SU-DHL-6 (cell line): Measurements from ENCODE around the gene SLX9.

Experiments
- H2AFZ ChIP-seq: fragments of 200-600 bp; sonication (generic); 2 replicates; pipeline ENCODE4 v1.6.1; 2014; ENCODE audit warnings: low read depth, mild to moderate bottlenecking, moderate library complexity, mixed read lengths, antibody characterized with exemption, low read length; ENCODE audit not compliant: severe bottlenecking
- H3F3A ChIP-seq: fragments of 200-600 bp; shearing (Covaris generic); 2 replicates; pipeline ENCODE4 v1.6.0; 2016; ENCODE audit warnings: antibody characterized with exemption, mild to moderate bottlenecking; ENCODE audit not compliant: insufficient read depth
- H3K27ac ChIP-seq: fragments of 200-600 bp; sonication (generic); 2 replicates; pipeline ENCODE4 v1.5.1; 2016; ENCODE audit warnings: low read depth, mild to moderate bottlenecking, low read length, moderate library complexity, mixed read lengths
- H3K27me3 ChIP-seq: fragments of 200-600 bp; sonication (generic), shearing (Covaris generic); 2 replicates; pipeline ENCODE4 v1.6.0; 2014; ENCODE audit warnings: mild to moderate bottlenecking, low read length
- H3K36me3 ChIP-seq: fragments of 200-600 bp; sonication (generic); 2 replicates; pipeline ENCODE4 v1.6.1; 2014; ENCODE audit warnings: mild to moderate bottlenecking, low read length, mixed read lengths
- H3K4me2 ChIP-seq: fragments of 300-600, 200-600 bp; shearing (Covaris generic), sonication (generic); 2 replicates; pipeline ENCODE4 v1.6.0; 2014; ENCODE audit warnings: low read length, low read depth, mild to moderate bottlenecking; ENCODE audit not compliant: poor library complexity, severe bottlenecking
- H3K4me3 ChIP-seq: fragments of 200-600 bp; sonication (generic); 2 replicates; pipeline ENCODE4 v1.5.1; 2014; ENCODE audit warnings: antibody characterized with exemption, low read length, mild to moderate bottlenecking, mixed read lengths; ENCODE audit not compliant: insufficient read depth, poor library complexity, severe bottlenecking
- H3K79me2 ChIP-seq: fragments of 200-600 bp; sonication (generic); 2 replicates; pipeline ENCODE4 v1.6.1; 2014; ENCODE audit warnings: mild to moderate bottlenecking, low read length, moderate library complexity; ENCODE audit not compliant: insufficient read depth
- H3K9ac ChIP-seq: fragments of 200-600 bp; sonication (generic); 2 replicates; pipeline ENCODE4 v1.7.0; 2014; ENCODE audit warnings: mild to moderate bottlenecking, low read length
- H3K9me2 ChIP-seq: fragments of 200-600 bp; sonication (generic); replicated peaks from 2 replicates; pipeline ENCODE4 v1.6.1; 2014; ENCODE audit warnings: low read length; ENCODE audit not compliant: insufficient read depth
- H3K9me3 ChIP-seq: fragments of 200-600 bp; sonication (generic); 2 replicates; pipeline ENCODE4 v1.6.1; 2014; ENCODE audit warnings: low read length, mixed read lengths; ENCODE audit not compliant: insufficient read depth
- H4K20me1 ChIP-seq: fragments of 200-600 bp; sonication (generic); 2 replicates; pipeline ENCODE4 v1.6.1; 2014; ENCODE audit warnings: low read depth, mild to moderate bottlenecking, antibody characterized with exemption, low read length, moderate library complexity, mixed read lengths
- CTCF ChIP-seq: fragments of 200-600 bp; sonication (generic); IDR thresholded peaks from one replicate; pipeline ENCODE4 v1.5.1; 2017; ENCODE audit warnings: antibody characterized with exemption, mild to moderate bottlenecking, low read length, moderate library complexity; ENCODE audit not compliant: insufficient read depth, poor library complexity, severe bottlenecking
- EZH2phosphoT487 ChIP-seq: fragments of 200-600 bp; sonication (generic), shearing (Covaris generic); conservative IDR thresholded peaks from 2 replicates; pipeline ENCODE4 v1.6.1; 2018; ENCODE audit warnings: mild to moderate bottlenecking, antibody characterized with exemption, low read length, moderate library complexity, mixed read lengths

SLX9 gene

GRCh38 chr21:44982558-44983250 lies 42.9 kb downstream of the SLX9 start:
- no peaks in the 10 kb centered on the region for H3F3A ChIP-seq
- no peak overlapping the region for H3K27ac ChIP-seq
- no peak overlapping the region for H3K9ac ChIP-seq
- no peaks in the 10 kb centered on the region for H3K79me2 ChIP-seq
- no peaks in the 10 kb centered on the region for H4K20me1 ChIP-seq
- no peaks in the 10 kb centered on the region for H3K9me2 ChIP-seq
- no peak overlapping the region for H3K4me3 ChIP-seq
- no peaks in the 10 kb centered on the region for H3K36me3 ChIP-seq
- TF ChIP-seq CTCF (no peak), EZH2phosphoT487 (no peak)
- no peaks in the 10 kb centered on the region for H3K9me3 ChIP-seq
- H3K27me3 ChIP-seq, result no peaks in the 10 kb centered on the region
- no peak overlapping the region for H2AFZ ChIP-seq
- no peak overlapping the region for H3K4me2 ChIP-seq

- H4K20me1 ChIP-seq, result no peaks in the 10 kb centered on the region
- TF ChIP-seq EZH2phosphoT487 (no peak), CTCF (no peak)
- H3K9me3 ChIP-seq, result no peaks in the 10 kb centered on the region
- no peak overlapping the region for H3K4me3 ChIP-seq
- no peaks in the 10 kb centered on the region for H3K79me2 ChIP-seq
- H3K9me2 ChIP-seq, result no peaks in the 10 kb centered on the region
- H3K27ac ChIP-seq, result no peak overlapping the region
- no peak overlapping the region for H3K4me2 ChIP-seq
- no peak overlapping the region for H3K9ac ChIP-seq
- no peaks in the 10 kb centered on the region for H3K27me3 ChIP-seq
- no peaks in the 10 kb centered on the region for H3F3A ChIP-seq
- H2AFZ ChIP-seq, result no peak overlapping the region
- H3K36me3 ChIP-seq, result no peaks in the 10 kb centered on the region
These were observed 43.8 kb downstream of the SLX9 start for GRCh38 chr21:44983421-44984206.

GRCh38 chr21:44984428-44984791 lies 44.6 kb downstream of the SLX9 start:
- Histone ChIP-seq H2AFZ (no peak overlapping the region), H3K27me3 (no peaks in the 10 kb centered on the region), H3K27ac (no peak overlapping the region), H3K36me3 (no peaks in the 10 kb centered on the region), H3K79me2 (no peaks in the 10 kb centered on the region), H4K20me1 (no peaks in the 10 kb centered on the region), H3K4me2 (no peak overlapping the region), H3F3A (no peaks in the 10 kb centered on the region), H3K4me3 (no peak overlapping the region), H3K9ac (no peak overlapping the region), H3K9me3 (no peaks in the 10 kb centered on the region), H3K9me2 (no peaks in the 10 kb centered on the region)
- TF ChIP-seq CTCF (no peak), EZH2phosphoT487 (no peak)
